GM12891 (cell line): ENCODE results near the gene ADORA2A.

Source experiments
- PAX5 ChIP-seq: IDR thresholded peaks from 2 replicates; pipeline ENCODE4 v1.6.1; 2011; ENCODE audit warnings: low read length, moderate library complexity, mild to moderate bottlenecking; ENCODE audit not compliant: insufficient read depth, severe bottlenecking
- POLR2A ChIP-seq: IDR thresholded peaks from 2 replicates; pipeline ENCODE4 v1.6.1; 2011; ENCODE audit warnings: low read depth, low read length, control low read depth
- POLR2AphosphoS5 ChIP-seq: IDR thresholded peaks from 2 replicates; pipeline ENCODE4 v1.6.1; 2011; ENCODE audit warnings: low read depth, low read length, control low read depth
- POU2F2 ChIP-seq: IDR thresholded peaks from 2 replicates; pipeline ENCODE4 v1.6.1; 2011; ENCODE audit warnings: low read depth, mild to moderate bottlenecking, control low read depth, low read length, moderate library complexity
- SPI1 ChIP-seq: IDR thresholded peaks from 2 replicates; pipeline ENCODE4 v1.6.1; 2011; ENCODE audit warnings: low read depth, low read length, control low read depth
- TAF1 ChIP-seq: IDR thresholded peaks from 2 replicates; pipeline ENCODE4 v1.6.1; 2011; ENCODE audit warnings: low read depth, low read length, control low read depth

GRCh38 chr22:24433828-24434470, 6.5 kb downstream of the ADORA2A start:
- peak; percentile 84 for TF ChIP-seq POLR2AphosphoS5
- TF ChIP-seq POLR2A: peak; percentile 84
- TF ChIP-seq TAF1: peak; percentile 76; the same call in 1 of the 2 replicates
- TF ChIP-seq SPI1: peak; percentile 95
- TF ChIP-seq POU2F2: peak; percentile 99
- TF ChIP-seq PAX5: no peak
